Fibroblast of gingiva (primary cell): ENCODE data around the gene MRPS6.

Experiments
- DNase-seq: peaks from one replicate; pipeline ENCODE4 v3.0.0-alpha.2; 2011; ENCODE audit warnings: low read depth

The MRPS6 gene

GRCh38 chr21:34180407-34180806 lies 107.0 kb downstream of the MRPS6 start:
- no peak for DNase-seq

- no peak for DNase-seq
These were observed 107.5 kb downstream of the MRPS6 start for GRCh38 chr21:34180826-34181359.

- no peak for DNase-seq
These were observed 108.2 kb downstream of the MRPS6 start for GRCh38 chr21:34181431-34182039.

- DNase-seq = no peak
These were observed 109.1 kb downstream of the MRPS6 start for GRCh38 chr21:34182436-34182835.

- DNase-seq = no peak
These were observed 110.1 kb downstream of the MRPS6 start for GRCh38 chr21:34183331-34183928.

- DNase-seq = no peak
These were observed 110.9 kb downstream of the MRPS6 start for GRCh38 chr21:34184232-34184631.

- DNase-seq = no peak
These were observed 111.8 kb downstream of the MRPS6 start for GRCh38 chr21:34185026-34185750.

- no peak for DNase-seq
These were observed 112.8 kb downstream of the MRPS6 start for GRCh38 chr21:34186109-34186719.

GRCh38 chr21:34187935-34188334 lies 114.6 kb downstream of the MRPS6 start:
- peak; percentile 96 for DNase-seq

GRCh38 chr21:34189506-34189905 lies 116.1 kb downstream of the MRPS6 start:
- no peak for DNase-seq

- DNase-seq = no peak
These were observed 117.4 kb downstream of the MRPS6 start for GRCh38 chr21:34190576-34191321.

GRCh38 chr21:34191876-34192275 lies 118.5 kb downstream of the MRPS6 start:
- DNase-seq = no peak
